GOT3 (cell line): Measurements from ENCODE around the gene RPL39L.
"Not testable (repeated sequence)": the region's sequence is repeated elsewhere in the genome, so short reads cannot be mapped to it uniquely, and the experiment has no call there.

Source experiments
- DNase-seq: peaks from one replicate; lab custom pipeline; 2025; ENCODE audit warnings: mixed read lengths; lab: John Stamatoyannopoulos, UW

RPL39L gene

DNA sequence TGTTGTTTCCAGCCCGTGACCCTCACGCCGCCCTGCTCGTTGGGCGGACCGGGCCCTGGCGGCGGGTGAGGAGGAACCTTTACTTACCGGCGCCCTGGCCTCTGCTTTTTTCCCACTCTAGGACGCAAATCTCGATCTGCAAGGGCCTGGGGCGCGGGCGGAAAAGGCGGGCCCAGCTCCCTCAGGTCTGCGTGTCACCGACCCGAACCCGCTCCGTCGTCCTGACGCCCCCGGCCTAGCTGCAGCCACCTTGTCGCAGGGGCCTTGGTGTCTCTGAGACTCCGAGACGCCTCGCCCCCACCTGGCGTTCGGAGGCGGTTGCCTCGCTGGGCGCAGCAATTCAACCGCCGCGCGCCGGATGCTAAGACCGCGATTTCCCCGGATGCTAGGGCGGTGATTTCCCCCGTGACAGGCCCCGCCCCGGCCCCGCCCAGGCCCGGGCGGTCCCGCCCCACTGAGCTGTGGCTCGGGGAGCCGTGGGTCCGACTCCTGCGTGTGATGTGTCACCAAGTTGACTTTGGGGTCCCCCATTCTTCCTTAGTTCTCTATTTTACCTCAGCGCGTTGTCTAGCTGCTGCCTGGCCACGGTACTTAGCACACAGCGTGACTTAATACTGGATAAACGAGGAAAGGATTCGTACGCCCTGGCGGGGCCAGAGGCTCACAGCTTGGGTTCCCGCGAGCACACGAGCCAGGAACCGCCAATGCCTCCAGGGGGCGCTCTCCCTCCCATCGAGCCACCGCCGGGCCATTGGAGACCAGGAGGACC lies at the start of gene RPL39L:
RPL39L (minus strand) TSS at position 371 of the 769 bp plus-strand sequence. CDS start 18,196 bp downstream, outside the sequence.
- peak; percentile 86 for DNase-seq

DNA sequence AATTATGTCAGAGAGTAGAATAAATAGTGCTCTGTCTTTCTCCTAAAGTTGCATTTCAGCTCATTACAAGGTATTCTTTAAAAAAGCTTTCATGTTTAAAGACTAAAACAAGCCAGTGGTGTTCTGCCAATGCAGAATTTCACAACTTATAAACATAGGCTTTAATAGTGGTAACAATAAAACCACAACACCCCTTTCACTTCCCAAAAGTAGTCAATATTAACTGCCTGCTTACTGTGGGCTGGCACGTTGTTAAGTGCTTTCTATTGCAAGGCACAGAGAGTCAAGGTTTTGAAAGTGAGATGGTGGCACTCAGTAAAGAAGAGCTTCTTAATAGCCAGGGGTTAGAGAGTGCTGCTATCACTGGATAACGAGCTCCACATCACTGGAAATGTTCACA lies 49.6 kb upstream of the RPL39L start:
- DNase-seq, result no peak

DNA sequence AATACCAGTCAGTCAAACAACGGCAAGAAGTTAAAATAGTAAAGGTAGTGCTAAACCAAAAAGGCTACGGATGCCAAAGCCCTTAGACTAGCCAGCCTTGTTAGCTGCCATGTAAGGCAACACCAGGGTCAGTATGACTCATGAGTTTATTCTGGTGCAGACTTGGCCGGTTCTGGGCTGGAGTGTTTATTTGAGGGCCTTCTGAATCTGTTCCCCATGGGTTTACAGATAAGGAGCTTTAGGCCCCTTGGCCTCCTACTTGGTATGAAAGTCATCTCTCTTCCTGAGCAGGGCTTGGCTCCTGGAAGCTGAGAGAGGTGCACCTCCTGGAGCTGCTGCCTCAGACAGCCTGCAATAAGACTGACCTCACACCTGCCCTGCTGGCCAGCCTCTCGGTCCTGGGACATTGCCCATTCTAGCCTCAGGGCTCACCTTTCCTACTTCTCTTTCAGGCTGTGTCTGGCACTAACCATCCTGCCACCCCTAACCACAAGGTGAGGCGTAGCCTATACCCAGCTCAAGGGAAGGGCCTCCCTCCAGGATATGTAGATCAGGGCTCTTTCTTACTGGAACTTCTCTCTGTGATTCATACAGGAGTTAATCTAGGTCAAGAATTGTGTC lies 47.6 kb upstream of the RPL39L start:
- no peak for DNase-seq

DNA sequence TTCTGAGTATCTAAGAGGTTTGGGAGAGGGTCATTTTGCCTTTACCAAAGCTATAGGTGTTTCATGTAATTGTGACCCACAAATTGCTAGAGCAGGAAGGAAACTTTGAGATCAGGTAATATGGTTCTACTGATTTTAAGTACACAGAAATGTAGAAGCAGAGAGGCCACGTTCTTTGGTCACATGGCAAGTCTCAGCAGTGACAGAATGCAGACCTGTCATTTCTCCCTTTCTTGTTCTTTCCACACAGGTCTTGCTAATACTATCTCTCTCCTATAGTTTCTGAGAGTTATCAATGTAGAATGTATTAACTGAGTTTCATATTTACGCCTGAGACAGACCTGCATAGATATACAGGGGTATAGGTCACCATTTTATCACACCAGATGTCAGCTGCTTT lies 47.1 kb upstream of the RPL39L start:
- DNase-seq, result no peak

DNA sequence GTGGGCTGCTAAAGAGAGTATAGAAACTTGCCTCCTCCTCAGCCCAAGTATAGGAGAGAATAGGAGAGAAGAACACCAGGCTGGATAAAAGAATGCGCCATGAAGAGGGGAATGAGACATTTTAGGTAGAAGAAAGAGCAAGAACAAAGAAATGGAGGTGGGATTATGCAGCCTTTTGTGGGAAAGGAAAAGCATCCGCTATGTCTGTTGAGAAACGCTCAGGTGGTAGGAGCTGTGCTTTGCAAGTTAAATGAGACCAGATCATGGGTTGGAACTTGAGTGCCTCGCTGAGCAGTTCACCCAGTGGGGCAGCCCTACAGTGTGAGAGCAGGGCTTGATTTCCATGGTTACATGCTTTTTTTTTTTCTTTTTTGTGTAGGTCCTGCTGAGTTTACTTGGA lies 46.5 kb upstream of the RPL39L start:
- DNase-seq, result no peak

DNA sequence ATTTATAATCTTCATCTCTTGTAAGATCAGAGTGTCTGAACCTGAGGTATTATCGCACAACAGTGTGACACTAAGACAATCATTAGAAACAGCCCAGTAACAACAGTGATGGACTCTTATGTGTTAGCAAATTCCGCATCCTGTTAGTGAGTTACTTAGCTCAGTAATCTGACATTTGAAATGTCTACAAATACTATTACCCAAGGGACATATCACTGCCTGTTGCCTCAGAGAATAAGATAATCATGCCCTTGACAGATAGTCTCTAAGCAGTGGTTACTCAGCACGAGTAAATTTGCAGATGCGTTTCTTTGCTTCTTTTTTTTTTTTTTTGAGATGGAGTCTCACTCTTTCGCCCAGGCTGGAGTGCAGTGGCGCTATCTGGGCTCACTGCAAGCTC lies 44.6 kb upstream of the RPL39L start:
- no peak for DNase-seq

DNA sequence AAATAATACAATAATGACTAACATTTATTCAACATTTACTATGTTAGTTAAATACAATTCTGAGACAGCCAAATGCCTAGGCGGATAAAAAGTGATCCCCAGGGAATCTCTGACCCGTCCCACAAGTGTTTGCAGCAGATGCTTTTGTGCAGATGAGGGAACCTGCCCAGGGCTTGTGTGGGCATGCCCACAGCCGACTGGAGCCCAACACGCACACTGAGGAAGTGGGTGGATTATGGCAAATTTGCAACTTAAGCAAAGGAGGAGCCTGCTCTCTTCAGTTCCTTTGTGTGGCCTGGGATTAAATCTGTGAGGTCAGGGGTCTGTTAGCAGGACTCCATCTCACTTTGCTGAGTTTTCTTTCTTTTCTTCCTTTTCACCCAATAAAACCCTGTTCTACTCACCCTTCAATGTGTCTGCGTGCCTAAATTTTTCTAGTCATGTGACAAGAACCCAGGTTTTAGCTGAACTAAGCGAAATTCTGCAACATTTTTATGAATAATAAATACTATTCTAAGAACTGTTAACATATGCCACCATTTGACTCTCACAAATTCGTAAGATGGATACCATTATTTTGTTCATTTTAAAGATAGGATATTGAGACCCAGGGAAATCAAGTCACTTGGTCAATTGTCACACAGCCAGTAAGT lies 44.0 kb upstream of the RPL39L start:
- DNase-seq, result no peak

DNA sequence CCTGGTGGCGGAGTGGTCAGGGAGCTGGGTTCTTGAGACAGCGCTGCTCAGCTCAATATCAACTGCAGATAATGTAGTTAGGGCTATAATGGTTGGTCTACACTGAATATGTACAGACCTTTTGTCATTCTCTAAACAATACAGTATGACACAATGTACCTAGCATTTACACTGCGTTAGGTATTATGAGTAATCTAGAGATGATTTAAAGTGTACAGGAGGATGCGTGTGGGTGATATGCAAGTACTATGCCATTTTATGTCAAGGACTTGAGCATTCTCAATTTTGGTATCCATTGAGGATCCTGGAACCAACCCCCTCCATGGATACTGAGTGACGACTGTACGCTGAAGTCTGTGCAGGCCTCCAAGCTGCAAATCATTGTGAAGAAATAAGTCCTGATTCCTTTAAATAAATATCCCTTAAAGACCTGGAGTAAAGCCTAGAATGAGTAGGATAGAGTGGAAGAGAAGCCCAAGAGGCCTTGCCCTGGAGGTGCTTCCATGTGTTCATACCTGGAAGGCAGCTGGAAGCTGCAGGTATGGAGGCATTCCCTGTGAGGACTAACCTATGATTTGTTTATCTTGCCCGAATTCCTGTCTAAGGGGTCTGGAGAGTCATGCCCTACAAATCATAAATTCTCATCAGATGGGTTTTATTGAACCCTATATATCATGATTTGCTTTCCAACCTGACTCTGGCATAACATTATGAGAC lies 42.3 kb upstream of the RPL39L start:
- DNase-seq, result no peak

DNA sequence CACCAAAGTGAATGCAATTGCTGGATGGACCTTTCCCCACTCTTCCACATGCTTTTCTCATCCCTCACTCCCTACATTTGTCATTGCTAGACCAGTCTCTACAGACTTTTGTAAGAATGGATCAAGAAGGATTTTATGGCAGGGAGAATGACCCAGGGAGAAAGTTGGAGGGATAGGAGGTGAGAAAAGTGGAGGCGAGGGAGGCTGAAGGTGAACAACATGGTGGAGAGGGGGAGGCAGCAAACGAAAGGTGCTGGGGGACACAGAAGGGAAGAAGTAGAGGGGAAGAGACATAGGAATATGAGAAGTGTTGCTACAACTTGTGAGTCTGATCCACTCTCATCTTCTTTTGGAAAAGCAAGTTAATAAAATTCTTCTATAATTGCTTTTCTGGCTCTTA lies 33.6 kb upstream of the RPL39L start:
- DNase-seq, result no peak

DNA sequence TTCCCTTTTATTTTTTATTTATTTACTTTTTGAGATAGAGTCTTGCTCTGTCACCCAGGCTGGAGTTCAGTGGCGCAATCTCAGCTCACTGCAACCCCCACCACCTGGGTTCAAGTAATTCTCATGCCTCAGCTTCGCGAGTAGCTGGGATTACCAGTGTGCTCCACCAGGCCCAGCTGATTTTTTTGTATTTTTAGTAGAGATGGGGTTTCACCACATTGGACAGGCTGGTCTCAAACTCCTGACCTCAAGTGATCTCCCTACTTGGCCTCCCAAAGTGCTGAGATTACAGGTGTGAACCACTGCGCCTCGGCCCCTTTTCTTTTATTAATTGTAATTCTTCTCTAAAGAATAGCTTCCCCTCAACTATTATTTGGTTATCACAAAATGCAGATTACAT lies 31.6 kb upstream of the RPL39L start:
- not testable (repeated sequence) for DNase-seq

DNA sequence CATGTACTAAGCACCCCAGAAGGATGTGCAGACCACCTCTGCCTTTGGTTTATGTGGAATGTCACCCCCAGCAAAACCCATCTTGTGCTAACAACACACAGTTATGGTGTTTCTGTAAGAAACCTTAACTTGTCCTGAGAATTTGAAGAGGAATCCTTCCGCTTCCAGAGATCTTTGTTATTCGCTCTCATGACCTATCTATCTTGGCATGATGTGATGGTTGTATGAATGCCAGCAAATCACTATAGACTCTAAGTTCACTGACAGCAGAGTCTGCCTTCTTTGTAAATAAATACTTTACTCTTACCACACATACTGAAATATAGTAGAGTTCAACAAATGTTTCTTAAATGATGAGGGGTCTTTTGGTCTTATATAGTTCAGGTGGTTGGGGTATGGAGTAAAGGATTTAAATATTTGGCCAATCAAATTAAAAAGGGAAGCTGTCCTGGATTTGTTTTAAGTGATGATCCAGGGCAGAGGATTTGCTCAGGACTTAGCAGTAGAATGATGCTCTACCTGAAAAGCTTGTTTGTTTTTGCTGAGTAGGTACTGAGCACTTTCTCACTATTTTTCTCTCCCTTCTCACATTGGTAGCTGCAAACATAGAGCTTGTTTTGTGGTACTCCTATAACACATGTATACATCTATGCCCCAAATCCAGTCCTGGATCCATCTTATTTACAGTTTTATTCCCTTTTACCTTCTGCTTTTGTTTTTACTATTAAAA lies 30.1 kb upstream of the RPL39L start:
- DNase-seq, result no peak

DNA sequence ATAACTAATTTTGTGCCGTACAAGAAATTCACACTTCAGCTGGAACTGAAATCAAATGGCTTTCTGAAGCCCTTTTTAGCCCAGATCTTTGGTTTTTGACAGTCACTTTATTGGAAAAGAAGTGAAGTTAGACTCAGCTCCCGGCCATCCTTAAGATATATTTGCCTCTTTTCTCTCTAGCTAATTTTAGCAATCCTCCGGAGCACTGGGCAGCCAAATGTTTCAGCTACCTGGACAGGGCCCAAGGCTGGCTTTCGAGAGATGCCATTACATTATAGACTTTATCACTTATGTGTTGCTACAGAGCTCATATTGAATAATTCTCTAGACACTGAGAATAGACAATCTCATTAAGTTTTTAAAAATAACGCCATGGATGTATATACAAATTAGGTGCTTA lies 28.5 kb upstream of the RPL39L start:
- DNase-seq, result no peak

DNA sequence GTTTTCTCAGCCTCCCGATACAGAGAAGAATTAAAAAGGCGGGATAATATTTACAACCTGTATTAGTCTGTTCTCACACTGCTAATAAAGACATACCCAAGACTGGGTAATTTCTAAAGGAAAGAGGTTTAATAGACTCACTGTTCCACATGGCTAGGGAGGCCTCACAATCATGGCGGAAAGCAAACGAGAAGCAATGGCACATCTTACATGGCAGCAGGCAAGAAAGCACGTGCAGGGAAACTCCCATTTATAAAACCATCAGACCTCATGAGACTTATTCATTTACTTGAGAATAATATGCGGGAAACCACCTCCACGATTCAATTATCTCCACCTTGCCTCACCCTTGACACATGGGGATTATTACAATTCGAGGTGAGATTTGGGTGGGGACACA lies 27.5 kb upstream of the RPL39L start:
- DNase-seq, result no peak

DNA sequence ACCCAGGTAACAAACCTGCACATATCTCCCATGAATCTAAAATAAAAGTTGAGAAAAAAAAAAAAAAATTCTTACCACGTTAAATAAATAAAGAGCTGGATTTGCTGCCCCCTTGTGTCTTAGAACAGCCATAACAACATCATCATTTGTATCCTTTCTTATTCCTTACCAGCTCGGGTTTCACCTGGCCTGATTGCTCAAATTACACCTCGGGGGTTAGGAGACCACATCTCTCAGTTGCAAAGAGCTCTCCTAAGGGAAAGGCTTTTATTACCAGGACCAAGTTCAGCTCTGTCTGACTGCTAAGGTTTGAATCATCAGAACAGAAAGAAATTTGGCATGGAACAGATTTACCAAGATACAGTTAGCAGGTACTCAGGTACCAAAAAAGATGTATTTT lies 25.8 kb upstream of the RPL39L start:
- no peak for DNase-seq

DNA sequence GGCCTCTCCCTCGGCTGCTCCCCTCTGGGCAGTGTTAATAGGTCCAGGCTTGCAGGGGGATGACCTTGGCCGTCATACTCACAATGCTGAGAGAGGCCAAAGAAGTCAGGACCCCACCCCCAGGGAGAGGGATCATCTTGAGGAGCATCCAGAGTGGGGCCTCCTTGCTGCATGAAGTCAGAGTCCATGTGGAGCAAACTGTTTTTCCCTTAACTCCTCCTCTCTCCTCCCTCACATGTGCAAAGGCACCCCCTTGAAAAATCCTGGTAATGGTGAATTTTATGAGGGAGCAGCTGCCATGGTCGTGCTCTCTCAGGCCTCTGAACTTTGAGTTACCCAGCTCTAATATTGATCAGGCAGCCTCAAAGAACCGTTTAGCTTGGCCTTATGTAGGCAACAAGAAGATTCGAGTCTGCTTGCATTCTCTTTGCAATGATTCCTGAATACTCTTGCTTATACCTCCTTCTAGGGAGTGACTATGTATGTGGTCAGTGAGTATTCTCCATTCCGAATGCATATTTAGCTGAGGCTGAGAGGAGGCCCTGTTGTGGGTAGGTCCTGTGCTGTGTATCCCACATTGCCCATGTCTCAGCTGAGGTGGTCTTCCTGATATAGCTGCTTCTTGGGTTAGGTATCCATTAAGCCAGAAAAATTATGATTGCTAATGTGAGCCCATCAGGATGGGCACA lies 23.1 kb upstream of the RPL39L start:
- DNase-seq, result no peak

DNA sequence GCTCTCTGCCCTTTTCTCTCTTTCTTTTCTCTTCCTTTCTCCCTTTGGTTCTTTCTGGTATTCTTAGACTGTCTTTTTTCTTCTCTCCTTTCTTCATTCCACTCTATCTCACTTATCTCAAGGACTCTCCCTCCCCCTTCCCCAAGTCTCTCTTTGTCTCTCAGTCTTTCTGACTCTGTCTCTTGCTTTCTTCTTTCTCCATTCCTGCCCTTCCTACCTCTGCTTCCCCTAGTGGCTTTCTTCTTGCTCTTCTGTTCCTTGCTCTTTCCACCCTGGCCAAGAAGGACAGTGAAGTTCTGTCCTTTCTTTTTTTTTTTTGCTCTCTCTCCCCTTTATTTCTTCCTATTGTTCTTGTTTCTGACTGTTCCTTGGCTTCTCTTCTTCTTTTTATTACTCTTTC lies 22.3 kb upstream of the RPL39L start:
- DNase-seq, result no peak

DNA sequence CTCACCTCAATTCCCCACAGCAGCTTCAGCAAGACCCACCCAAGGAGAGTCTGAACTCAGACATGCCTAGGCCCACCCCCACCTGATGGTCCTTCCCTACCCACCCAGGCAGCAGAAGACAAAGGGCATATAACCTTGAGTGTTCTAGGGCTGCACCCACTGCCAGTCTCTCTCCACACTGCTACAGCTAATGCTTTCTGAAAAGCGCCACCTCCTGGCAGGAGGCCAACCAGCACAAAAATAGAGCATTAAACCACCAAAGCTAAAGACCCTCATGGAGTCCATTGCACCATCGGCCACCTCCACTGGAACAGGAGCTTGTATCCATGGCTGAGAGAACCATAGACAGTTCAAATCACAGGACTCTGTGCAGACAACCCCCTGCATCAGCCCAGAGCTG lies 11.3 kb upstream of the RPL39L start:
- no peak for DNase-seq

DNA sequence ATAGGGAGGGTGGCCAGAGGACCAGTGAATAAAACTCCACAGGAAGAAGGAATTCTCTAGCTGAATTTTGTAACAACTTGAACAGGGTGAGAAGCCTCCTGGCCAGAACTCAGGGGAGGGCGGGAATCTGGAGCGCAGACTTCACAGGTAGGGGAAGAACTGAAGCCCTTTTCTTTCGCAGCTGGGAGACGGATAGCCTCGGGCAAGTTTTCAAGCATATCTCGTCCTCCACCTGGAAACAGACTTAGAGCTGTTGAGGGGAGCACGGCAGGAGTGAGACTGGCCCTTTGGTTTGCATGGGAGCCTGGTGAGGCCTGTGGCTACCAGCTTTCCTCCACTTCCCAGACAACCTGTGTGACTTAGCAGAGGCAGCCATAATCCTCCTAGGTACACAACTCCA lies 10.9 kb upstream of the RPL39L start:
- no peak for DNase-seq

DNA sequence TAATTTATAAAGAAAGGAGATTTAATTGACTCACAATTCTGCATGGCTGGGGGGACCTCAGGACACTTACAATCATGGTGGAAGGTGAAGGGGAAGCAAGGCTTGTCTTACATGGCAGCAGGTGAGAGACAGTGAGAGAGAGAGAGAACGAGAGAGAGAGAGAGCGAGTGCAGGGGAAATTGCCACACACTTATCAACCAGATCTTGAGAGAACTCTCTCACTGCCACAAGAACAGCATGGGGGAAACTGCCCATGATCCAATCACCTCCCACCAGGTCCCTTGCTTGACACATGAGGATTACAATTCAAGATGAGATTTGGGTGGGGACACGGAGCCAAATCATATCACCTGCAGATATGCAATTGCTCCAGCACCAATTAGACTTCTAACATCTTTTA lies 7.1 kb upstream of the RPL39L start:
- no peak for DNase-seq

DNA sequence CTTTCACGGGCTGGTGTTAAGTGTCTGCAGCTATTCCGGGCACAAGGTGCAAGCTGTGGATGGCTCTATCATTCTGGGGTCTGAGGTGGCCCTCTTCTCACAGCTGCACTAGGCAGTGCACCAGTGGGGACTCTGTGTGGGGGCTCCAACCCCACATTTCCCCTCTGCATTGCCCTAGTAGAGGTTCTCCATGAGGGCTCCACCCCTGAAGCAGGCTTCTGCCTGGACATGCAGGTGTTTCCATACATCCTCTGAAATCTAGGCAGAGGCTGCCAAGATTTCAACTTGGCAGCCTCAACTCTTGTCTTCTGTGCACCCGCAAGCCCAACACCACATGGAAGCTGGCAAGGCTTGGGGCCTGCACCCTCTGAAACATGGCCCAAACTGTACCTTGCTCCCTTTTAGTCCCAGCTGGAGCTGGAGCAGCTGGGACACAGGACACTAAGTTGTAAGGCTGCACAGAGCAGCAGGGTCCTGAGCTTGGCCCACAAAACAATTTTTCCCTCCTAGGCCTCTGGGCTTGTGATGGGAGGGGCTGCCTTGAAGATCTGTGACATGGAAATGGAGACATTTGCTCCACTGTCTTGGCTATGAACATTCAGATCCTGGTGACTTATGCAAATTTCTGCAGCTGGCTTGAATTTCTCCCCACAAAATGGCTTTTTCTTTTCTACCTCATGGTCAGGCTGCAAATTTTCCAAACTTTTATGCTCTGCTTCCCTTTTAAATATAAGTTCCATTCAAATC lies 6.0 kb upstream of the RPL39L start:
- DNase-seq, result no peak

DNA sequence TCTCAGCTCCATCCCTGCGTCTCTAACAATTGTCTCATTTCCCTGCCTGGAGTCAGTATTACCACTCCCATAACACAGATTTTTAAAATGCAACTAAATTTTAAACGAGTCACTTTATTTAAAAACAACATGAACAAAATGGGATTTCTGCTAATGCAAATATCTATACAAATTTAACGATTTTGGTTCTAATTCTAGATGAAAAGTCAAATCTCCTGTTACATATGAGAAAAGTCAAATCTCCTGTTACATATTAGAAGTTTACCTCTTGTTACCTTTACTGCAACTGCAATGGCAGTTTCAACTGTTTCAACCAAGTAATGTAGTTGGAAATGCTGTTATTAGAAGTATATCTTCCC lies 578 bp upstream of the RPL39L start:
- DNase-seq, result no peak
